IMR-90 (cell line): ENCODE results near the gene RBMS3. TPM values are rescaled to one million over a fixed set of nuclear protein-coding genes. Genes with fewer than 3 reads are reported as not detected.

Experiments
- ATAC-seq: fragments of 200-7000 bp; cut with Tn5 transposase; 2 replicates; pipeline ENCODE4 v1.9.1; 2020; ENCODE audit warnings: low read depth, mild to moderate bottlenecking, moderate library complexity
- BruUV-seq: library from RNA; stranded (reverse); fragments of 400-500 nt; replicated peaks from 2 replicates; lab custom pipeline; 2021; lab: Mats Ljungman, UMichigan
- CTCF ChIA-PET: fragments of 300-600 bp; formaldehyde crosslinking; extraction: SDS; loops from one replicate; lab custom pipeline; 2021; ENCODE audit warnings: antibody characterized with exemption; lab: Yijun Ruan, JAX
- POLR2A ChIA-PET: fragments of 300-600 bp; sonication (Branson Sonifier 250); formaldehyde crosslinking; loops from one replicate; lab custom pipeline; 2022; ENCODE audit warnings: antibody characterized with exemption; ENCODE audit not compliant: unreplicated experiment; lab: Charles Lee
- DNase-seq: peaks from one replicate; pipeline ENCODE4 v3.0.0; 2013
- H2AFZ ChIP-seq: replicated peaks from 2 replicates; pipeline ENCODE3; 2013; ENCODE audit warnings: low read length, mild to moderate bottlenecking; ENCODE audit not compliant: poor library complexity
- H2AK5ac ChIP-seq: 2 replicates; pipeline ENCODE4 v1.6.1; 2013; ENCODE audit warnings: low read depth, low read length, inconsistent platforms
- H2AK9ac ChIP-seq: replicated peaks from 2 replicates; pipeline ENCODE3; 2013; ENCODE audit warnings: mild to moderate bottlenecking, low read depth, low read length, moderate library complexity; ENCODE audit not compliant: poor library complexity
- H2BK120ac ChIP-seq: 2 replicates; pipeline ENCODE4 v1.6.1; 2013; ENCODE audit warnings: low read depth, low read length, inconsistent platforms
- H2BK15ac ChIP-seq: 3 replicates; pipeline ENCODE4 v1.6.1; 2013; ENCODE audit warnings: low read depth, low read length, inconsistent platforms
- H2BK20ac ChIP-seq: 2 replicates; pipeline ENCODE4 v1.6.1; 2013; ENCODE audit warnings: low read depth, mild to moderate bottlenecking, inconsistent platforms, low read length, moderate library complexity
- H2BK5ac ChIP-seq: 2 replicates; pipeline ENCODE4 v1.6.1; 2013; ENCODE audit warnings: mild to moderate bottlenecking, low read depth, low read length, inconsistent platforms; ENCODE audit not compliant: poor library complexity, severe bottlenecking
- H3K14ac ChIP-seq: replicated peaks from 2 replicates; pipeline ENCODE4 v1.6.1; 2013; ENCODE audit warnings: low read depth, low read length, inconsistent platforms
- H3K18ac ChIP-seq: 2 replicates; pipeline ENCODE4 v1.6.1; 2013; ENCODE audit warnings: low read depth, low read length, control low read depth
- H3K23ac ChIP-seq: 2 replicates; pipeline ENCODE4 v1.6.1; 2013; ENCODE audit warnings: low read depth, low read length, inconsistent platforms
- H3K27ac ChIP-seq: 2 replicates; pipeline ENCODE4 v1.5.1; 2013; ENCODE audit warnings: mild to moderate bottlenecking, control low read depth, low read length; ENCODE audit not compliant: insufficient read depth
- H3K27me3 ChIP-seq: 2 replicates; pipeline ENCODE4 v1.6.1; 2013; ENCODE audit warnings: low read length; ENCODE audit not compliant: control insufficient read depth, insufficient read depth
- H3K36me3 ChIP-seq: 2 replicates; pipeline ENCODE4 v1.6.1; 2013; ENCODE audit warnings: low read length, mixed read lengths; ENCODE audit not compliant: control insufficient read depth, insufficient read depth
- H3K4ac ChIP-seq: 2 replicates; pipeline ENCODE4 v1.6.1; 2013; ENCODE audit warnings: low read depth, low read length, inconsistent platforms
- H3K4me1 ChIP-seq: 2 replicates; pipeline ENCODE4 v1.6.1; 2013; ENCODE audit warnings: low read length, mixed read lengths; ENCODE audit not compliant: control insufficient read depth, insufficient read depth
- H3K4me2 ChIP-seq: 2 replicates; pipeline ENCODE4 v1.6.1; 2013; ENCODE audit warnings: low read depth, mild to moderate bottlenecking, control low read depth, low read length, moderate library complexity
- H3K4me3 ChIP-seq: 2 replicates; pipeline ENCODE4 v1.5.1; 2013; ENCODE audit warnings: low read depth, mild to moderate bottlenecking, control low read depth, low read length, moderate library complexity; ENCODE audit not compliant: insufficient read depth
- H3K56ac ChIP-seq: 2 replicates; pipeline ENCODE4 v1.6.1; 2013; ENCODE audit warnings: low read length, inconsistent platforms; ENCODE audit not compliant: insufficient read depth; ENCODE audit errors: extremely low read depth
- H3K79me1 ChIP-seq, 2 experiments: 2 replicates each; pipeline ENCODE4 v1.6.1; 2013; ENCODE audit warnings: low read length in 2 of 2, inconsistent platforms in 1 of 2, low read depth in 1 of 2
- H3K9ac ChIP-seq: 2 replicates; pipeline ENCODE4 v1.6.1; 2013; ENCODE audit warnings: low read depth, low read length, control low read depth
- H3K9me1 ChIP-seq: 2 replicates; pipeline ENCODE4 v1.6.1; 2013; ENCODE audit warnings: low read length, inconsistent platforms; ENCODE audit not compliant: insufficient read depth
- H3K9me3 ChIP-seq: 2 replicates; pipeline ENCODE4 v1.6.1; 2013; ENCODE audit warnings: low read length; ENCODE audit not compliant: control insufficient read depth, insufficient read depth
- H4K20me1 ChIP-seq: 2 replicates; pipeline ENCODE4 v1.6.1; 2013; ENCODE audit warnings: low read length, inconsistent platforms; ENCODE audit not compliant: insufficient read depth
- H4K5ac ChIP-seq: 2 replicates; pipeline ENCODE4 v1.6.1; 2013; ENCODE audit warnings: mild to moderate bottlenecking, low read depth, low read length, control low read depth
- H4K8ac ChIP-seq, 2 experiments: 2 replicates each; pipeline ENCODE4 v1.6.1; 2013; ENCODE audit warnings: low read depth in 2 of 2, low read length in 2 of 2, control low read depth in 1 of 2, inconsistent platforms in 1 of 2
- H4K91ac ChIP-seq: 2 replicates; pipeline ENCODE4 v1.6.1; 2013; ENCODE audit warnings: low read depth, low read length, inconsistent platforms; ENCODE audit not compliant: insufficient read depth
- BHLHE40 ChIP-seq: fragments of 150-350 bp; IDR thresholded peaks from 2 replicates; pipeline ENCODE4 v1.6.1; 2016; ENCODE audit warnings: mild to moderate bottlenecking, low read depth, low read length
- CEBPB ChIP-seq: IDR thresholded peaks from 2 replicates; pipeline ENCODE4 v1.6.1; 2012; ENCODE audit warnings: low read depth, low read length, improper control_type of control experiment
- NFE2L2 ChIP-seq: fragments of 150-350 bp; IDR thresholded peaks from 2 replicates; pipeline ENCODE4 v1.6.1; 2016; ENCODE audit warnings: low read depth, mild to moderate bottlenecking, low read length
- POLR2A ChIP-seq: IDR thresholded peaks from 2 replicates; pipeline ENCODE4 v1.6.1; 2012; ENCODE audit warnings: mild to moderate bottlenecking, low read depth, low read length
- RAD21 ChIP-seq: IDR thresholded peaks from 2 replicates; pipeline ENCODE4 v1.6.1; 2012; ENCODE audit warnings: low read length, improper control_type of control experiment
- RFX5 ChIP-seq: IDR thresholded peaks from 2 replicates; pipeline ENCODE4 v1.8.0; 2012; ENCODE audit warnings: low read depth, mild to moderate bottlenecking, low read length, moderate library complexity
- WGBS, 2 experiments: methylation state at CpG; one replicate each; pipeline versions ENCODE4 v1.1.5 to v1.1.7; 2013; ENCODE audit warnings: missing lambda C conversion rate in 2 of 2; ENCODE audit not compliant: insufficient read length in 1 of 2; ENCODE audit errors: extremely low coverage in 2 of 2; 5-methylcytosine and 5-hydroxymethylcytosine counted together
- dilution Hi-C: fragments of 300-500 bp; cut with HindIII; formaldehyde crosslinking; loops from one replicate; pipeline ENCODE4 v1.14.3; 2018; ENCODE audit warnings: low sequenced_read_pairs; ENCODE audit not compliant: unreplicated experiment
- in situ Hi-C: fragments of 300-500 bp; cut with MboI; formaldehyde crosslinking; loops from 3 replicates; pipeline ENCODE4 v1.14.3; 2019; ENCODE audit warnings: low sequenced_read_pairs, inconsistent platforms, mixed read lengths
- intact Hi-C: fragments of 100-400 bp; cut with micrococcal nuclease; formaldehyde crosslinking; loops from 2 replicates; pipeline ENCODE4 v1.10.0; 2022
- polyA plus RNA-seq, 3 experiments: library from polyadenylated mRNA; depleted of rRNA; stranded (reverse); fragments of >200 nt; gene quantifications; 2 replicates each; pipeline ENCODE4 v1.2.3, GENCODE V29; 2012; ENCODE audit warnings: low replicate concordance in 1 of 3
- total RNA-seq: library from RNA; depleted of rRNA; stranded (reverse); fragments of >200 nt; gene quantifications from 2 replicates; pipeline ENCODE4 v1.2.3, GENCODE V29; 2012

The RBMS3 gene
- total and polyA plus RNA-seq, 2 of the 4 experiments (the other 2 are of a cell fraction): 15.2 to 127 TPM

DNA sequence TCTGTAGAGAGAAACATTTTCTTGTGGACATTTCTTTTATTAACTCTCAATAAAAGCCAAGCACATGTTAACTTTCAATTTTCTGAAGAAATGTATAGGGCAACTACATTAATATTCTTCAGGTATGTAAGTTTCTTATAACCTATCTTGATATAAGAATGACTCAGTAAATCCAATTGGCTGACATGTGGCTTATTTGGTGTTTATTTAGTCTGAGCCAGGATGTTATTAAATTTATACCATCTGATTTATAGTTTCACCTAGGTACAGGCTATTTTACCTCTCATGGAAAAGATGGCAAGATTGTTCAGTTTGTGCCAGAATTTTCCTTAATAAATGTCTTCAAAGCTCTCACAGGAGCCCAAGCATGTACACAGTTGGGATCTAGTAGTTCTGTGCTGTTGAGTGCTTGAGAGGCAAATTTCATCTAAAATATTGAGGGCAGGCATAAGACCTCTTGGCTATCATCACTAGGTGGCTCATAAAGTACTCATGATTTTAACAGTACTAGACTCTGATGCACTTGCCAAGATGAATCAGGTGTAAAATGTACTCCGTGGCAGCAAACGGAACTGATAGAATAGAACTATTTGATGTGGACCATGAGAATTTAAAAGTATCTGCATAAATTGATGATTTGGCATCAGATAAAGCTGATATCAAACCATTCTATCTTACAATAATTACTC is 631.9 kb downstream of the RBMS3 start:
- ATAC-seq (no peak), DNase-seq (no peak)
- Histone ChIP-seq H3K79me1 (no peaks in the 10 kb centered on the region; a peak in 1 of 4 replicates), H4K91ac (no peak overlapping the region), H2BK120ac (no peak overlapping the region), H3K4ac (no peak overlapping the region), H2AK5ac (no peak overlapping the region), H3K27ac (no peak overlapping the region), H2BK15ac (no peak overlapping the region), H3K4me3 (no peak overlapping the region), H3K4me2 (no peak overlapping the region), H3K4me1 (peaks cover 1% of the 10 kb centered on the region; the same call in 1 of the 2 replicates), H3K14ac (no peak overlapping the region), H3K9me1 (no peaks in the 10 kb centered on the region), H2AFZ (no peak overlapping the region), H4K20me1 (no peaks in the 10 kb centered on the region), H3K23ac (no peak overlapping the region), H3K56ac (no peak overlapping the region), H3K18ac (no peak overlapping the region), H2BK5ac (no peak overlapping the region), H3K27me3 (no peaks in the 10 kb centered on the region), H2AK9ac (no peak overlapping the region), H3K9me3 (no peaks in the 10 kb centered on the region), H4K5ac (no peak overlapping the region), H3K9ac (no peak overlapping the region), H2BK20ac (no peak overlapping the region), H4K8ac (no peak overlapping the region), H3K36me3 (no peaks in the 10 kb centered on the region)
- dilution Hi-C loops: no loop called here
- ChIA-PET POLR2A (no interaction called here), CTCF (no interaction called here)
- BruUV-seq: no TSS peak
- TF ChIP-seq RFX5 (no peak), RAD21 (no peak), BHLHE40 (no peak), POLR2A (no peak), NFE2L2 (no peak), CEBPB (no peak)
- in situ Hi-C loops: no loop called here
- WGBS, 2 experiments: no CpG with 5 or more reads among the region's 2 CpGs
- intact Hi-C loops: no loop called here
